ENCODE results near the gene SUZ12.
"Not testable (repeated sequence)": the region's sequence is repeated elsewhere in the genome, so short reads cannot be mapped to it uniquely, and the experiment has no call there.

GRCh38 chr17:31964131-31964530 is 27.3 kb downstream of the SUZ12 start:
- not testable (repeated sequence) for TF ChIP-seq CTCF (conservative IDR thresholded peaks at IDR 0.05; ENCODE audit: low read length); EZH2phosphoT487 (IDR thresholded peaks at IDR 0.05; ENCODE audit: borderline replicate concordance, low read depth, low read length)

Data from OCI-LY7 (cell line).